IMR-90 (cell line): ENCODE results near the gene GNE.

Experiments used
- CTCF ChIP-seq: conservative IDR thresholded peaks from 2 replicates; pipeline ENCODE4 v1.5.1; 2012; ENCODE audit warnings: mild to moderate bottlenecking, low read depth, low read length, improper control_type of control experiment
- MXI1 ChIP-seq: IDR thresholded peaks from 2 replicates; pipeline ENCODE4 v1.6.1; 2012; ENCODE audit warnings: low read depth, mild to moderate bottlenecking, low read length, moderate library complexity, borderline replicate concordance
- POLR2A ChIP-seq: IDR thresholded peaks from 2 replicates; pipeline ENCODE4 v1.6.1; 2012; ENCODE audit warnings: mild to moderate bottlenecking, low read depth, low read length

GRCh38 chr9:36258208-36258995 lies at the start of gene GNE:
- TF ChIP-seq CTCF (no peak), POLR2A (peak; percentile 87), MXI1 (peak; percentile 78; the same call in 1 of the 2 replicates)
